GM12878 (cell line): ENCODE data around the gene IRX4. TPM values are rescaled to one million over a fixed set of nuclear protein-coding genes. Genes with fewer than 3 reads are reported as not detected.

Experiments
- ATAC-seq: fragments of 200-7000 bp; cut with Tn5 transposase; 3 replicates; pipeline ENCODE4 v1.9.1; 2020; ENCODE audit warnings: mild to moderate bottlenecking, moderate library complexity
- BruUV-seq: library from RNA; stranded (reverse); fragments of 400-500 nt; replicated peaks from 2 replicates; lab custom pipeline; 2021; lab: Mats Ljungman, UMichigan
- CTCF ChIA-PET: fragments of 300-600 bp; sonication (Branson Sonifier 250); formaldehyde crosslinking; extraction: SDS; loops from one replicate; lab custom pipeline; 2021; ENCODE audit warnings: inconsistent platforms; lab: Yijun Ruan, JAX
- POLR2A ChIA-PET: fragments of 350-600 bp; formaldehyde crosslinking; extraction: SDS; loops from one replicate; lab custom pipeline; 2021; ENCODE audit warnings: inconsistent platforms; lab: Charles Lee
- RAD21 ChIA-PET: fragments of 300-600 bp; sonication (Branson Sonifier 250); formaldehyde crosslinking; loops from one replicate; lab custom pipeline; 2023; ENCODE audit warnings: antibody characterized with exemption; ENCODE audit not compliant: unreplicated experiment; lab: Charles Lee
- SMC1A ChIA-PET: fragments of 300-600 bp; sonication (Branson Sonifier 250); formaldehyde crosslinking; loops from one replicate; lab custom pipeline; 2023; ENCODE audit not compliant: unreplicated experiment, uncharacterized antibody; lab: Charles Lee
- DNase-seq: peaks from one replicate; pipeline ENCODE4 v3.0.0-alpha.2; 2011; ENCODE audit warnings: low read depth, low spot score
- FAIRE-seq: peaks from 3 replicates; lab custom pipeline; 2011; peaks lifted over from hg19 to GRCh38; lab: Jason Lieb, UNC
- H2AFZ ChIP-seq: 2 replicates; pipeline ENCODE4 v1.6.0; 2011; ENCODE audit warnings: low read depth, low read length, control low read depth; ENCODE audit not compliant: control insufficient read depth
- H3K27ac ChIP-seq: 2 replicates; pipeline ENCODE4 v1.5.1; 2011; ENCODE audit warnings: control low read depth; ENCODE audit not compliant: control insufficient read depth, insufficient read depth
- H3K27me3 ChIP-seq, 2 experiments: replicated peaks in 1 of 2; 2 replicates each; pipeline versions ENCODE4 v1.6.0 to v1.6.1; 2011; ENCODE audit warnings: low read length in 1 of 2; ENCODE audit not compliant: control insufficient read depth in 2 of 2, insufficient read depth in 2 of 2
- H3K36me3 ChIP-seq, 2 experiments: 2 replicates each; pipeline ENCODE4 v1.5.1; 2011; ENCODE audit warnings: low read length in 1 of 2; ENCODE audit not compliant: control insufficient read depth in 2 of 2, insufficient read depth in 2 of 2
- H3K4me1 ChIP-seq: 2 replicates; pipeline ENCODE4 v1.6.1; 2011; ENCODE audit warnings: mild to moderate bottlenecking, low read length, moderate library complexity, mixed read lengths; ENCODE audit not compliant: control insufficient read depth, insufficient read depth
- H3K4me2 ChIP-seq: 2 replicates; pipeline ENCODE4 v1.6.0; 2011; ENCODE audit warnings: control low read depth; ENCODE audit not compliant: control insufficient read depth, insufficient read depth
- H3K4me3 ChIP-seq: fragments of 200-600 bp; sonication (generic); 2 replicates; pipeline ENCODE4 v1.5.1; 2016
- H3K79me2 ChIP-seq: 2 replicates; pipeline ENCODE4 v1.6.0; 2011; ENCODE audit warnings: low read length; ENCODE audit not compliant: control insufficient read depth, insufficient read depth
- H3K9ac ChIP-seq: 2 replicates; pipeline ENCODE4 v1.8.0; 2011; ENCODE audit warnings: low read length, control low read depth, mixed read lengths; ENCODE audit not compliant: control insufficient read depth, insufficient read depth
- H3K9me3 ChIP-seq: replicated peaks from 3 replicates; pipeline ENCODE4 v1.5.1; 2011; ENCODE audit warnings: mild to moderate bottlenecking, low read length; ENCODE audit not compliant: control insufficient read depth, insufficient read depth
- H4K20me1 ChIP-seq: 2 replicates; pipeline ENCODE4 v1.6.0; 2011; ENCODE audit not compliant: control insufficient read depth, insufficient read depth
- BMI1 ChIP-seq: fragments of 450-650 bp; IDR thresholded peaks from 2 replicates; pipeline ENCODE4 v1.6.1; 2016; ENCODE audit warnings: mild to moderate bottlenecking, moderate library complexity, borderline replicate concordance
- HDAC2 ChIP-seq: fragments of 200-600 bp; sonication (generic); IDR thresholded peaks from 2 replicates; pipeline ENCODE4 v1.6.1; 2017
- NFIC ChIP-seq: IDR thresholded peaks from 2 replicates; pipeline ENCODE4 v1.6.1; 2012; ENCODE audit warnings: low read depth, mild to moderate bottlenecking, inconsistent platforms, low read length, moderate library complexity
- SIX5 ChIP-seq: IDR thresholded peaks from 2 replicates; pipeline ENCODE4 v1.6.1; 2011; ENCODE audit warnings: mild to moderate bottlenecking, low read depth, low read length, moderate library complexity; ENCODE audit not compliant: severe bottlenecking
- SMAD1 ChIP-seq: fragments of 450-650 bp; IDR thresholded peaks from 2 replicates; pipeline ENCODE4 v1.6.1; 2018; ENCODE audit warnings: mild to moderate bottlenecking, low read depth; ENCODE audit not compliant: partially characterized antibody
- SPI1 ChIP-seq: IDR thresholded peaks from 2 replicates; pipeline ENCODE4 v1.6.1; 2011; ENCODE audit warnings: low read depth, mild to moderate bottlenecking, low read length, moderate library complexity, borderline replicate concordance; ENCODE audit not compliant: insufficient read depth
- TCF12 ChIP-seq: IDR thresholded peaks from 2 replicates; pipeline ENCODE4 v1.6.1; 2011; ENCODE audit warnings: low read depth, mild to moderate bottlenecking, low read length
- TCF7 ChIP-seq: IDR thresholded peaks from 2 replicates; pipeline ENCODE4 v1.6.1; 2014; ENCODE audit warnings: antibody characterized with exemption, borderline replicate concordance
- ZBED1 ChIP-seq: IDR thresholded peaks from 2 replicates; pipeline ENCODE4 v1.6.1; 2016; ENCODE audit warnings: borderline replicate concordance
- ZNF217 ChIP-seq: fragments of 450-650 bp; IDR thresholded peaks from 2 replicates; pipeline ENCODE4 v1.6.1; 2017; ENCODE audit warnings: antibody characterized with exemption, mild to moderate bottlenecking
- WGBS: methylation state at CpG from one replicate; pipeline ENCODE4 v1.1.6; 2016; ENCODE audit warnings: low lambda C conversion rate; ENCODE audit not compliant: insufficient replicate concordance, insufficient coverage; ENCODE audit errors: missing lambda C conversion rate; 5-methylcytosine and 5-hydroxymethylcytosine counted together
- in situ Hi-C: fragments of 300-500 bp; cut with MboI; formaldehyde crosslinking; loops from 9 replicates; pipeline ENCODE4 v1.14.3; 2018; ENCODE audit warnings: mixed read lengths
- intact Hi-C: fragments of 100-400 bp; cut with micrococcal nuclease; formaldehyde crosslinking; loops from one replicate; pipeline ENCODE4 v1.14.2; 2022; ENCODE audit not compliant: unreplicated experiment
- polyA plus RNA-seq, 11 experiments: library from polyadenylated mRNA; depleted of rRNA in 4 of 11; unstranded in 6 of 11; stranded (reverse) in 5 of 11; fragments of >200 nt; fragmentation: Nextera tagmentation in 4 of 11; fragmentation: Illumina TruSeq in 1 of 11; extraction: Ambion mirVana in 4 of 11; extraction: Trizol in 1 of 11; gene quantifications; 1 replicate in 1 of 11; 2 replicates in 10 of 11; pipeline versions ENCODE4 v1.2.1 to v1.2.3, GENCODE V29; 2011 to 2016; ENCODE audit warnings: inconsistent platforms in 2 of 11, missing spikeins in 2 of 11, low read depth in 1 of 11
- total RNA-seq, 4 experiments: library from RNA; depleted of rRNA in 3 of 4; stranded (reverse); fragments of >200 nt in 3 of 4; fragmentation: Illumina TruSeq in 1 of 4; extraction: Trizol in 1 of 4; gene quantifications; 2 replicates each; pipeline versions ENCODE4 v1.2.1 to v1.2.3, GENCODE V29; 2013 to 2021
- TF ChIP-seq, protein P1 (sequence below): fragments of 450-650 bp; IDR thresholded peaks from 2 replicates; pipeline ENCODE4 v1.6.1; 2018; ENCODE audit warnings: mild to moderate bottlenecking, low read depth, moderate library complexity; ENCODE audit not compliant: partially characterized antibody
- TF ChIP-seq, protein P2 (sequence below): fragments of 450-650 bp; IDR thresholded peaks from 2 replicates; pipeline ENCODE4 v1.6.1; 2017; ENCODE audit warnings: mild to moderate bottlenecking, moderate library complexity
- TF ChIP-seq, protein P3 (sequence below): IDR thresholded peaks from 2 replicates; pipeline ENCODE4 v1.6.1; 2012; ENCODE audit warnings: low read depth, low read length, improper control_type of control experiment
- TF ChIP-seq, protein P4 (sequence below): fragments of 450-650 bp; conservative IDR thresholded peaks from 2 replicates; pipeline ENCODE4 v1.6.1; 2017; ENCODE audit warnings: mild to moderate bottlenecking, moderate library complexity

The IRX4 gene
- total and polyA plus RNA-seq, 10 of the 15 experiments (the other 5 are each of a cell fraction or from before 2014, with no cell fraction given) = not detected

DNA sequence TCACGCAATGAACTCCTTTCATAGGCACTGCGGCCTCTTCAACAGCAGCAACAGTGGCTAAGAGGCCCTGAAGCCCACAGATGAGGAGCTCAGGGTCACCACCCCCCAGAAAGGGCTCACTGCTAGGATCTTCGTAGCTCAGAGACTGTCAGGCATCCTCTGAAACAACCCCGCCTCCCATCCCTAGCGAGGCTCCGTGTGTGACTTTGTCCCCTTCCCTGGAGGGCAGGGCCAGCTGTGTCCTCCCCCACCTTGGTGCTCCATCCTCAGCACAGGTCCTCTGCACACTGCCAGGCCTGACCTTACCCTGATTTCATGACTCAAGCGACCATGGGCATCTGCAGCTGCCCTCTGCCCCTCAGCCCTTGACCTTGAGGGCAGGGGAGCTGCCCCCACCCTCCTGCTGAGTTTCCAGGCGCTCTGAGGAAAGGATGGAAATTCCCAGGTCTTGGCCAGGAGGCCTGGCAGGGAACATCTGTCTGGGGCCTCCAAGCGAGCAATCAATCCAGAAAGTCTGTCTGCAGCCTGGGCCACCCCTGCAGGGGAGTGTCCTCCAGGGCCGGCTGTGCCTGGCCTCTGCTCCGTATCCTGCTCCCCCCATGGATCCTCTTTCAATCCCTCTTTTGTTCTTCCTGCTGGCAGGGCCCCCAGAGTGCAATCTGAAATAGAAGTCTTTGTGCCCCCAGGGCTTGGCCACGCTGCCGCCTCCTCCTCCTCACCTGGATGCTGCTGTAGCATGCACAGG lies 6.8 kb upstream of the IRX4 start:
- ATAC-seq (no peak), FAIRE-seq (no peak)
- CTCF ChIA-PET = no interaction called here
- TF ChIP-seq, protein P1, sequence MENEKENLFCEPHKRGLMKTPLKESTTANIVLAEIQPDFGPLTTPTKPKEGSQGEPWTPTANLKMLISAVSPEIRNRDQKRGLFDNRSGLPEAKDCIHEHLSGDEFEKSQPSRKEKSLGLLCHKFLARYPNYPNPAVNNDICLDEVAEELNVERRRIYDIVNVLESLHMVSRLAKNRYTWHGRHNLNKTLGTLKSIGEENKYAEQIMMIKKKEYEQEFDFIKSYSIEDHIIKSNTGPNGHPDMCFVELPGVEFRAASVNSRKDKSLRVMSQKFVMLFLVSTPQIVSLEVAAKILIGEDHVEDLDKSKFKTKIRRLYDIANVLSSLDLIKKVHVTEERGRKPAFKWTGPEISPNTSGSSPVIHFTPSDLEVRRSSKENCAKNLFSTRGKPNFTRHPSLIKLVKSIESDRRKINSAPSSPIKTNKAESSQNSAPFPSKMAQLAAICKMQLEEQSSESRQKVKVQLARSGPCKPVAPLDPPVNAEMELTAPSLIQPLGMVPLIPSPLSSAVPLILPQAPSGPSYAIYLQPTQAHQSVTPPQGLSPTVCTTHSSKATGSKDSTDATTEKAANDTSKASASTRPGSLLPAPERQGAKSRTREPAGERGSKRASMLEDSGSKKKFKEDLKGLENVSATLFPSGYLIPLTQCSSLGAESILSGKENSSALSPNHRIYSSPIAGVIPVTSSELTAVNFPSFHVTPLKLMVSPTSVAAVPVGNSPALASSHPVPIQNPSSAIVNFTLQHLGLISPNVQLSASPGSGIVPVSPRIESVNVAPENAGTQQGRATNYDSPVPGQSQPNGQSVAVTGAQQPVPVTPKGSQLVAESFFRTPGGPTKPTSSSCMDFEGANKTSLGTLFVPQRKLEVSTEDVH = no peak
- TF ChIP-seq, protein P2, sequence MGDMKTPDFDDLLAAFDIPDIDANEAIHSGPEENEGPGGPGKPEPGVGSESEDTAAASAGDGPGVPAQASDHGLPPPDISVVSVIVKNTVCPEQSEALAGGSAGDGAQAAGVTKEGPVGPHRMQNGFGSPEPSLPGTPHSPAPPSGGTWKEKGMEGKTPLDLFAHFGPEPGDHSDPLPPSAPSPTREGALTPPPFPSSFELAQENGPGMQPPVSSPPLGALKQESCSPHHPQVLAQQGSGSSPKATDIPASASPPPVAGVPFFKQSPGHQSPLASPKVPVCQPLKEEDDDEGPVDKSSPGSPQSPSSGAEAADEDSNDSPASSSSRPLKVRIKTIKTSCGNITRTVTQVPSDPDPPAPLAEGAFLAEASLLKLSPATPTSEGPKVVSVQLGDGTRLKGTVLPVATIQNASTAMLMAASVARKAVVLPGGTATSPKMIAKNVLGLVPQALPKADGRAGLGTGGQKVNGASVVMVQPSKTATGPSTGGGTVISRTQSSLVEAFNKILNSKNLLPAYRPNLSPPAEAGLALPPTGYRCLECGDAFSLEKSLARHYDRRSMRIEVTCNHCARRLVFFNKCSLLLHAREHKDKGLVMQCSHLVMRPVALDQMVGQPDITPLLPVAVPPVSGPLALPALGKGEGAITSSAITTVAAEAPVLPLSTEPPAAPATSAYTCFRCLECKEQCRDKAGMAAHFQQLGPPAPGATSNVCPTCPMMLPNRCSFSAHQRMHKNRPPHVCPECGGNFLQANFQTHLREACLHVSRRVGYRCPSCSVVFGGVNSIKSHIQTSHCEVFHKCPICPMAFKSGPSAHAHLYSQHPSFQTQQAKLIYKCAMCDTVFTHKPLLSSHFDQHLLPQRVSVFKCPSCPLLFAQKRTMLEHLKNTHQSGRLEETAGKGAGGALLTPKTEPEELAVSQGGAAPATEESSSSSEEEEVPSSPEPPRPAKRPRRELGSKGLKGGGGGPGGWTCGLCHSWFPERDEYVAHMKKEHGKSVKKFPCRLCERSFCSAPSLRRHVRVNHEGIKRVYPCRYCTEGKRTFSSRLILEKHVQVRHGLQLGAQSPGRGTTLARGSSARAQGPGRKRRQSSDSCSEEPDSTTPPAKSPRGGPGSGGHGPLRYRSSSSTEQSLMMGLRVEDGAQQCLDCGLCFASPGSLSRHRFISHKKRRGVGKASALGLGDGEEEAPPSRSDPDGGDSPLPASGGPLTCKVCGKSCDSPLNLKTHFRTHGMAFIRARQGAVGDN = no peak
- no peak for TF ChIP-seq SPI1
- no peak for TF ChIP-seq NFIC
- no peak for TF ChIP-seq SMAD1
- no peak for TF ChIP-seq SIX5
- TF ChIP-seq, protein P3, sequence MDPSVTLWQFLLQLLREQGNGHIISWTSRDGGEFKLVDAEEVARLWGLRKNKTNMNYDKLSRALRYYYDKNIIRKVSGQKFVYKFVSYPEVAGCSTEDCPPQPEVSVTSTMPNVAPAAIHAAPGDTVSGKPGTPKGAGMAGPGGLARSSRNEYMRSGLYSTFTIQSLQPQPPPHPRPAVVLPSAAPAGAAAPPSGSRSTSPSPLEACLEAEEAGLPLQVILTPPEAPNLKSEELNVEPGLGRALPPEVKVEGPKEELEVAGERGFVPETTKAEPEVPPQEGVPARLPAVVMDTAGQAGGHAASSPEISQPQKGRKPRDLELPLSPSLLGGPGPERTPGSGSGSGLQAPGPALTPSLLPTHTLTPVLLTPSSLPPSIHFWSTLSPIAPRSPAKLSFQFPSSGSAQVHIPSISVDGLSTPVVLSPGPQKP = no peak
- no peak for TF ChIP-seq ZBED1
- TF ChIP-seq TCF12 = no peak
- TF ChIP-seq ZNF217 = no peak
- no peak for TF ChIP-seq BMI1
- TF ChIP-seq, protein P4, sequence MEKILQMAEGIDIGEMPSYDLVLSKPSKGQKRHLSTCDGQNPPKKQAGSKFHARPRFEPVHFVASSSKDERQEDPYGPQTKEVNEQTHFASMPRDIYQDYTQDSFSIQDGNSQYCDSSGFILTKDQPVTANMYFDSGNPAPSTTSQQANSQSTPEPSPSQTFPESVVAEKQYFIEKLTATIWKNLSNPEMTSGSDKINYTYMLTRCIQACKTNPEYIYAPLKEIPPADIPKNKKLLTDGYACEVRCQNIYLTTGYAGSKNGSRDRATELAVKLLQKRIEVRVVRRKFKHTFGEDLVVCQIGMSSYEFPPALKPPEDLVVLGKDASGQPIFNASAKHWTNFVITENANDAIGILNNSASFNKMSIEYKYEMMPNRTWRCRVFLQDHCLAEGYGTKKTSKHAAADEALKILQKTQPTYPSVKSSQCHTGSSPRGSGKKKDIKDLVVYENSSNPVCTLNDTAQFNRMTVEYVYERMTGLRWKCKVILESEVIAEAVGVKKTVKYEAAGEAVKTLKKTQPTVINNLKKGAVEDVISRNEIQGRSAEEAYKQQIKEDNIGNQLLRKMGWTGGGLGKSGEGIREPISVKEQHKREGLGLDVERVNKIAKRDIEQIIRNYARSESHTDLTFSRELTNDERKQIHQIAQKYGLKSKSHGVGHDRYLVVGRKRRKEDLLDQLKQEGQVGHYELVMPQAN = no peak
- TF ChIP-seq HDAC2 = no peak
- no peak for TF ChIP-seq TCF7

More for the DNA sequence above, 6.8 kb upstream of the IRX4 start:
- intact Hi-C loops = no loop called here
- H3K4me3 ChIP-seq = no peak overlapping the region
- POLR2A ChIA-PET = no interaction called here
- no TSS peak for BruUV-seq
- no peak overlapping the region for H3K9ac ChIP-seq
- H3K27me3 ChIP-seq = peaks cover 4 to 10% of the 10 kb centered on the region in 2 experiments; a peak in 3 of 4 replicates
- H3K36me3 ChIP-seq = no peaks in the 10 kb centered on the region
- no peak overlapping the region for H3K27ac ChIP-seq
- DNase-seq = no peak
- H3K4me2 ChIP-seq = no peak overlapping the region
- no peaks in the 10 kb centered on the region for H4K20me1 ChIP-seq
- H2AFZ ChIP-seq = no peak overlapping the region
- SMC1A ChIA-PET = no interaction called here
- H3K79me2 ChIP-seq = no peaks in the 10 kb centered on the region
- no peaks in the 10 kb centered on the region for H3K4me1 ChIP-seq
- no peaks in the 10 kb centered on the region for H3K9me3 ChIP-seq
- WGBS = 21% methylated on average over 13 of the region's 13 CpGs
- in situ Hi-C loops = no loop called here
- RAD21 ChIA-PET = no interaction called here
